H9 (cell line): Measurements from ENCODE around the gene ONECUT3. TPM values are rescaled to one million over a fixed set of nuclear protein-coding genes. Genes with fewer than 3 reads are reported as not detected.

Experiments used
- DNase-seq: peaks from one replicate; pipeline ENCODE4 v3.0.0-alpha.2; 2017
- H2AFZ ChIP-seq: one replicate; pipeline ENCODE4 v1.6.1; 2013; ENCODE audit warnings: mild to moderate bottlenecking, low read length, control low read depth, moderate library complexity
- H2AK5ac ChIP-seq: 2 replicates; pipeline ENCODE4 v1.6.1; 2013; ENCODE audit warnings: low read length, control low read depth, mixed read lengths; ENCODE audit not compliant: insufficient read length
- H2BK120ac ChIP-seq: one replicate; pipeline ENCODE4 v1.6.1; 2013; ENCODE audit warnings: low read depth, mild to moderate bottlenecking, low read length, control low read depth, inconsistent platforms; ENCODE audit not compliant: poor library complexity, severe bottlenecking
- H2BK12ac ChIP-seq: 2 replicates; pipeline ENCODE4 v1.6.1; 2013; ENCODE audit warnings: low read length, control low read depth, mixed read lengths, low read depth; ENCODE audit not compliant: insufficient read length
- H2BK15ac ChIP-seq: 2 replicates; pipeline ENCODE4 v1.6.1; 2013; ENCODE audit warnings: low read depth, low read length, control low read depth
- H2BK20ac ChIP-seq: one replicate; pipeline ENCODE4 v1.6.1; 2013; ENCODE audit warnings: low read depth, mild to moderate bottlenecking, low read length, control low read depth, inconsistent platforms; ENCODE audit not compliant: poor library complexity, severe bottlenecking
- H2BK5ac ChIP-seq: 2 replicates; pipeline ENCODE4 v1.6.1; 2013; ENCODE audit warnings: low read length, control low read depth, mixed read lengths; ENCODE audit not compliant: insufficient read length
- H3K14ac ChIP-seq: 2 replicates; pipeline ENCODE4 v1.6.1; 2013; ENCODE audit warnings: low read length, control low read depth; ENCODE audit not compliant: insufficient read depth
- H3K18ac ChIP-seq: 2 replicates; pipeline ENCODE4 v1.6.1; 2013; ENCODE audit warnings: low read depth, mild to moderate bottlenecking, mixed read lengths, low read length, control low read depth; ENCODE audit not compliant: insufficient read length
- H3K23ac ChIP-seq: 2 replicates; pipeline ENCODE4 v1.6.1; 2013; ENCODE audit warnings: low read length, control low read depth, mixed read lengths, low read depth; ENCODE audit not compliant: insufficient read length
- H3K23me2 ChIP-seq: 2 replicates; pipeline ENCODE4 v1.6.1; 2013; ENCODE audit warnings: low read depth, mild to moderate bottlenecking, mixed read lengths, low read length, control low read depth; ENCODE audit not compliant: insufficient read length, poor library complexity, severe bottlenecking
- H3K27ac ChIP-seq: 2 replicates; pipeline ENCODE4 v1.5.1; 2013; ENCODE audit warnings: low read length, control low read depth, mixed read lengths, low read depth; ENCODE audit not compliant: insufficient read length
- H3K27me3 ChIP-seq: 2 replicates; pipeline ENCODE4 v1.6.1; 2013; ENCODE audit warnings: low read length, control low read depth, inconsistent platforms; ENCODE audit not compliant: insufficient read depth
- H3K4ac ChIP-seq: 2 replicates; pipeline ENCODE4 v1.6.1; 2013; ENCODE audit warnings: low read depth, mild to moderate bottlenecking, control low read depth, inconsistent platforms, low read length, moderate library complexity
- H3K4me1 ChIP-seq: 2 replicates; pipeline ENCODE4 v1.6.1; 2013; ENCODE audit warnings: low read length, control low read depth, inconsistent platforms; ENCODE audit not compliant: insufficient read depth
- H3K4me2 ChIP-seq: 2 replicates; pipeline ENCODE4 v1.6.1; 2013; ENCODE audit warnings: low read length, control low read depth, mixed read lengths; ENCODE audit not compliant: insufficient read length, insufficient read depth
- H3K56ac ChIP-seq: 2 replicates; pipeline ENCODE4 v1.6.1; 2013; ENCODE audit warnings: low read depth, mild to moderate bottlenecking, mixed read lengths, low read length, control low read depth; ENCODE audit not compliant: insufficient read length
- H3K79me1 ChIP-seq: 2 replicates; pipeline ENCODE4 v1.6.1; 2013; ENCODE audit warnings: low read depth, mild to moderate bottlenecking, moderate library complexity, low read length, control low read depth, inconsistent platforms; ENCODE audit not compliant: insufficient read depth, poor library complexity, severe bottlenecking
- H3K79me2 ChIP-seq: 2 replicates; pipeline ENCODE4 v1.6.1; 2013; ENCODE audit warnings: low read length, control low read depth, inconsistent platforms; ENCODE audit not compliant: insufficient read depth
- H3K9ac ChIP-seq: 2 replicates; pipeline ENCODE4 v1.6.1; 2013; ENCODE audit warnings: low read length, control low read depth, mixed read lengths; ENCODE audit not compliant: insufficient read length; ENCODE audit errors: extremely low read depth
- H3K9me3 ChIP-seq: one replicate; pipeline ENCODE4 v1.6.1; 2013; ENCODE audit warnings: low read depth, low read length, inconsistent platforms; ENCODE audit not compliant: control insufficient read depth
- H3T11ph ChIP-seq: one replicate; pipeline ENCODE4 v1.6.1; 2013; ENCODE audit warnings: mild to moderate bottlenecking, low read length, control low read depth, inconsistent platforms
- H4K20me1 ChIP-seq: one replicate; pipeline ENCODE4 v1.6.1; 2013; ENCODE audit not compliant: control insufficient read depth, insufficient read length, insufficient read depth
- H4K5ac ChIP-seq: 2 replicates; pipeline ENCODE4 v1.6.1; 2013; ENCODE audit warnings: low read depth, mild to moderate bottlenecking, mixed read lengths, low read length, control low read depth; ENCODE audit not compliant: insufficient read length
- H4K8ac ChIP-seq: replicated peaks from 2 replicates; pipeline ENCODE4 v1.6.1; 2013; ENCODE audit warnings: low read length, control low read depth, mixed read lengths, low read depth; ENCODE audit not compliant: insufficient read length
- H4K91ac ChIP-seq: 2 replicates; pipeline ENCODE4 v1.6.1; 2013; ENCODE audit warnings: low read depth, mild to moderate bottlenecking, moderate library complexity, mixed read lengths, low read length, control low read depth; ENCODE audit not compliant: insufficient read length
- H3K27ac Mint-ChIP-seq, 3 experiments: 2 replicates in 2 of 3; 3 replicates in 1 of 3; pipeline ENCODE4 v1.8.0; 2020 to 2021; ENCODE audit warnings: mixed read lengths in 3 of 3, mild to moderate bottlenecking in 1 of 3, moderate library complexity in 1 of 3
- H3K27me3 Mint-ChIP-seq: 2 replicates; pipeline ENCODE4 v1.8.0; 2021; ENCODE audit warnings: low read depth, mild to moderate bottlenecking, moderate library complexity, mixed read lengths
- H3K36me3 Mint-ChIP-seq, 3 experiments: 2 replicates in 2 of 3; 3 replicates in 1 of 3; pipeline ENCODE4 v1.8.0; 2020 to 2021; ENCODE audit warnings: low read depth in 3 of 3, mixed read lengths in 3 of 3; ENCODE audit not compliant: insufficient read depth in 1 of 3
- H3K4me1 Mint-ChIP-seq, 2 experiments: 2 replicates each; pipeline ENCODE4 v1.8.0; 2020; ENCODE audit warnings: mixed read lengths in 2 of 2
- H3K4me3 Mint-ChIP-seq, 2 experiments: 2 replicates in 1 of 2; 3 replicates in 1 of 2; pipeline ENCODE4 v1.8.0; 2020 to 2021; ENCODE audit warnings: mild to moderate bottlenecking in 2 of 2, mixed read lengths in 2 of 2, moderate library complexity in 1 of 2
- H3K9me3 Mint-ChIP-seq, 2 experiments: 2 replicates in 1 of 2; 3 replicates in 1 of 2; pipeline ENCODE4 v1.8.0; 2020; ENCODE audit warnings: mild to moderate bottlenecking in 2 of 2, mixed read lengths in 2 of 2, moderate library complexity in 1 of 2
- WGBS: extraction: QIAGEN DNeasy Blood & Tissue Kit; methylation state at CpG from one replicate; pipeline ENCODE4 v1.1.7; 2013; ENCODE audit warnings: missing lambda C conversion rate, low lambda C conversion rate, mixed read lengths; ENCODE audit not compliant: insufficient read length; ENCODE audit errors: extremely low coverage; 5-methylcytosine and 5-hydroxymethylcytosine counted together
- total RNA-seq: library from RNA; stranded (reverse); gene quantifications from 2 replicates; pipeline ENCODE4 v1.2.1, GENCODE V29; 2021
- TF ChIP-seq, protein P1 (sequence below): fragments of 200-600 bp; sonication (generic); conservative IDR thresholded peaks from 3 replicates; pipeline ENCODE4 v1.8.0; 2021; ENCODE audit warnings: antibody characterized with exemption, mild to moderate bottlenecking

The ONECUT3 gene
- total RNA-seq, 1 experiment from 2014 or later, result 0.04 TPM

DNA sequence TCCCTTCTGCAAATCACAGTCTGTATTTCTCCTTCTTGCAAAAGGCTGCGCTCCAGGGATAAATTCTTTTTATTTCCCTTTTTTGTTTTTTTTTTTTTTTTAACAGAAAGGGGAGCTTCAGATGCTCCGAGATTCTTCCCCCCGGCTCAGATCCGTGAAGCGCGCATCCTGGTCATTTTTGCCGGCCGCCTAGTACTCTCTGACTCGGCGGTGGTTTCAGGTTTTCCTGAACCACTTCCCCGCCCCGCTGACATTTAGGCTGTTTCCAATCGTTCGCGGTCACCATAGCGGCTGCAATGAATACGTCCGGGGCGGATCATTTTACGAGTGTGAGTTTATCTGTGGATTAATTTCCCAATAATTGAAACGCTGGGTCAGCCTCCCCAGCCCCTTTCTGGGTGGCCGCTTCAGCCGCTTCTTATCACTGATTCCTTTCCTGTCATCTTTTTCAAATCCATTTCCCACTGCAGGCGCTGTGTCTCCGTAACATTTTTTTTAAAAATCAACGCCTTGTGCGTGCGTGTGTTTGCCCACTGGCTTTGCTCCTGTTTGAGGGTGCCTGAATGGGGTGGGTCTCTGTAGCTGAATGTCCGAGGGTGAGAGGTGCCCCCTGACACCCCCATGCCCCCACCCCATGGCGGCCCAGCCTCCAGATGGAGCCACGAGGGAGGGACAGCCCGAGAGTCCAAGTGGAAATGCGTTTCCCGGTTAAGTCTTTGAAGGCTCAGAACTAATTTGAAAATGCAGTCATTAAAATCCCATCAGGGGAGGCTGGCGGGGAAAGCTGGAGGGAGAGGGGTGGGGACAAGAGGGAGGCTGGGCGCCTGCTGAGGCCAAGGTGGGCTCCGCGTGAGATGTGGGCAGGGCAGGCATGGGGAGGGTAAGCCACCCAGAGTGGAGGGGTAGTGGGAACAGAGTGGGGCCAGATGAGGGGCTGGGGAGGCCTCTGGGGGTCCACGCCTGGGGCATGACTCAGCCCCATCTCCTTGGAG lies 10.6 kb downstream of the ONECUT3 start:
- Mint-ChIP-seq H3K4me1 (peaks cover 0 to 35% of the 10 kb centered on the region in 2 experiments; a peak in 3 of 4 replicates), H3K27ac (no peak overlapping the region), H3K36me3 (no peaks in the 10 kb centered on the region; a peak in 1 of 7 replicates), H3K4me3 (no peak overlapping the region; a peak in 1 of 5 replicates), H3K27me3 (peaks cover 99% of the 10 kb centered on the region), H3K9me3 (peaks cover 0 to 12% of the 10 kb centered on the region in 2 experiments; a peak in 4 of 5 replicates)
- TF ChIP-seq, protein P1, sequence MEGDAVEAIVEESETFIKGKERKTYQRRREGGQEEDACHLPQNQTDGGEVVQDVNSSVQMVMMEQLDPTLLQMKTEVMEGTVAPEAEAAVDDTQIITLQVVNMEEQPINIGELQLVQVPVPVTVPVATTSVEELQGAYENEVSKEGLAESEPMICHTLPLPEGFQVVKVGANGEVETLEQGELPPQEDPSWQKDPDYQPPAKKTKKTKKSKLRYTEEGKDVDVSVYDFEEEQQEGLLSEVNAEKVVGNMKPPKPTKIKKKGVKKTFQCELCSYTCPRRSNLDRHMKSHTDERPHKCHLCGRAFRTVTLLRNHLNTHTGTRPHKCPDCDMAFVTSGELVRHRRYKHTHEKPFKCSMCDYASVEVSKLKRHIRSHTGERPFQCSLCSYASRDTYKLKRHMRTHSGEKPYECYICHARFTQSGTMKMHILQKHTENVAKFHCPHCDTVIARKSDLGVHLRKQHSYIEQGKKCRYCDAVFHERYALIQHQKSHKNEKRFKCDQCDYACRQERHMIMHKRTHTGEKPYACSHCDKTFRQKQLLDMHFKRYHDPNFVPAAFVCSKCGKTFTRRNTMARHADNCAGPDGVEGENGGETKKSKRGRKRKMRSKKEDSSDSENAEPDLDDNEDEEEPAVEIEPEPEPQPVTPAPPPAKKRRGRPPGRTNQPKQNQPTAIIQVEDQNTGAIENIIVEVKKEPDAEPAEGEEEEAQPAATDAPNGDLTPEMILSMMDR, result no peak
- H3K79me2 ChIP-seq, result no peaks in the 10 kb centered on the region
- H3K79me1 ChIP-seq, result no peaks in the 10 kb centered on the region
- H3K9ac ChIP-seq, result no peak overlapping the region
- H4K20me1 ChIP-seq, result peaks cover 2% of the 10 kb centered on the region
- no peak overlapping the region for H2AFZ ChIP-seq
- H3K9me3 ChIP-seq, result no peaks in the 10 kb centered on the region
- no peaks in the 10 kb centered on the region for H3K23me2 ChIP-seq
- no peak overlapping the region for H4K91ac ChIP-seq
- no peak overlapping the region for H3K4me2 ChIP-seq
- H3T11ph ChIP-seq, result no peak overlapping the region
- no peak overlapping the region for H2BK5ac ChIP-seq
- H2AK5ac ChIP-seq, result no peak overlapping the region
- H2BK20ac ChIP-seq, result no peak overlapping the region
- no CpG with 5 or more reads among the region's 39 CpGs for WGBS
- no peak overlapping the region for H3K14ac ChIP-seq
- DNase-seq, result no peak
- H3K56ac ChIP-seq, result no peak overlapping the region
- no peak overlapping the region for H2BK12ac ChIP-seq
- H3K27ac ChIP-seq, result no peak overlapping the region
- H2BK15ac ChIP-seq, result no peak overlapping the region
- H3K4me1 ChIP-seq, result 0 out of 2 replicates have a peak, but pooled peaks cover 4% of the 10 kb centered on the region
- no peak overlapping the region for H4K8ac ChIP-seq
- no peak overlapping the region for H3K23ac ChIP-seq
- H2BK120ac ChIP-seq, result no peak overlapping the region
- no peak overlapping the region for H4K5ac ChIP-seq
- no peak overlapping the region for H3K18ac ChIP-seq
- no peak overlapping the region for H3K4ac ChIP-seq
- peaks cover 90% of the 10 kb centered on the region for H3K27me3 ChIP-seq
